SK-N-SH treated with all-trans-retinoic acid at 6 μM for 48 hours (cell line): Measurements from ENCODE around the gene URI1.

Experiments used
- BACH2 ChIP-seq: fragments of 250-450 bp; sonication (Bioruptor Pico); IDR thresholded peaks from 2 replicates; pipeline ENCODE4 v1.9.0; 2021; ENCODE audit warnings: mild to moderate bottlenecking, borderline replicate concordance
- CREB5 ChIP-seq: fragments of 250-450 bp; sonication (Bioruptor Pico); IDR thresholded peaks from 2 replicates; pipeline ENCODE4 v1.5.1; 2020; ENCODE audit warnings: low read depth, mild to moderate bottlenecking, moderate library complexity
- CSDC2 ChIP-seq: fragments of 250-450 bp; sonication (Bioruptor Pico); IDR thresholded peaks from 2 replicates; pipeline ENCODE4 v1.5.0; 2020; ENCODE audit warnings: mild to moderate bottlenecking, moderate library complexity
- PATZ1 ChIP-seq: fragments of 250-450 bp; sonication (Bioruptor Pico); IDR thresholded peaks from 2 replicates; pipeline ENCODE4 v1.8.0; 2020; ENCODE audit warnings: mild to moderate bottlenecking, moderate library complexity, borderline replicate concordance
- POU6F1 ChIP-seq: fragments of 250-450 bp; sonication (Bioruptor Pico); IDR thresholded peaks from 2 replicates; pipeline ENCODE4 v1.8.0; 2021; ENCODE audit warnings: low read depth, mild to moderate bottlenecking, moderate library complexity, borderline replicate concordance
- RARB ChIP-seq: fragments of 250-450 bp; sonication (Bioruptor Pico); IDR thresholded peaks from 2 replicates; pipeline ENCODE4 v1.8.0; 2021; ENCODE audit warnings: mild to moderate bottlenecking, moderate library complexity
- SNAI2 ChIP-seq: fragments of 250-450 bp; sonication (Bioruptor Pico); IDR thresholded peaks from 2 replicates; pipeline ENCODE4 v1.5.0; 2020; ENCODE audit warnings: mild to moderate bottlenecking, moderate library complexity
- ZNF70 ChIP-seq: fragments of 450-650 bp; formaldehyde crosslinking; IDR thresholded peaks from 2 replicates; pipeline ENCODE4 v1.5.0; 2020; ENCODE audit warnings: mild to moderate bottlenecking, moderate library complexity
- ZNF8 ChIP-seq: fragments of 450-650 bp; formaldehyde crosslinking; IDR thresholded peaks from 2 replicates; pipeline ENCODE4 v1.5.0; 2020; ENCODE audit warnings: mild to moderate bottlenecking, moderate library complexity

GRCh38 chr19:30062907-30063649 is 121.0 kb downstream of the URI1 start:
- no peak for TF ChIP-seq RARB (CRISPR knock-in tag)
- TF ChIP-seq PATZ1 (CRISPR knock-in tag), result no peak
- TF ChIP-seq ZNF8, result no peak
- TF ChIP-seq POU6F1 (CRISPR knock-in tag), result no peak
- TF ChIP-seq ZNF70, result no peak
- no peak for TF ChIP-seq CREB5
- TF ChIP-seq SNAI2 (CRISPR knock-in tag), result no peak
- no peak for TF ChIP-seq CSDC2 (CRISPR knock-in tag)
- TF ChIP-seq BACH2, result no peak
